ENCODE results near the gene SAMD4A.

The SAMD4A gene

DNA sequence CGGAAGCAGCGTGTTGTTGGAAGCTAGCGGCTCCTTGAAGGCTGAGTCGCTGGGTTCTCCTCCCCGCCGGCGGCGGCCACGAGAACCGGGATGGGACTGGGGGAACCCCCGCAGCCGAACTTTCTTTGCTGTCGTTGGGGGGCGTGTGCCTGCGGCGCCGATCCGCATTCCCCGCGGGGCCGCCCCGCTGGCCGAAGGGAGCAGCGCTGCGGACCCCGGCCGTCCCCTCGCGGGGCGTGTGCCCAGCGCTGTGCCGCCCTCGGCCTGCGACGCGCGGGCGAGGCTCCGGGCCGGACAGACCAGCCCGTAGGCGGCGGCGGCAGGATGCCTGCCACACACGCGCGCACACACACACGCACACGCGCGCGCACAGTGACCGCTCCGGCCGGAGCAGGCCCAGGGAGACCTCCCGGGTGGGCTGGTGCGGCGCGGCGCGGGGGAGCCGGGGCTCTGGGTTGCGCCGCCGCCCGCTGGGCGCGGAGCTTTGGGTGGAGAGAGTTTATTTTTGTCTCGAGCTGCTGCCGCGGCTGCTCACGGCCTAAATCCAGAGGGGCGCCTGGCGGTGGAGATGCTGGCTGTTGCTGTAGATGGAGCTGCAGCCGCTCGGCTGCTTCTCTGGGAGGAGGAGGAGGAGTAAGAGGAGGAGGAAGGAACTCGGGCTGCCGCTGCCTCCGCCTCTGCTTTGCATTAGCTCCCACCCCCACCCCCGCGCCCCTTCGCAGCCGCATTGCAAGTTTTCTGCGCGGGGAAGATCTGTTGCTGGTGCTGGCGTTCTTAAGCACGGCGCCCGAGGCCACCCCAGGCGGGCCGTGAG lies at the start of gene SAMD4A:
Gene SAMD4A, plus strand, starts transcription at position 719 of the 814 bp plus-strand sequence. CDS start 789 bp downstream, outside the sequence.
- peak; percentile 65 for DNase-seq (ENCODE audit: low spot score)

DNA sequence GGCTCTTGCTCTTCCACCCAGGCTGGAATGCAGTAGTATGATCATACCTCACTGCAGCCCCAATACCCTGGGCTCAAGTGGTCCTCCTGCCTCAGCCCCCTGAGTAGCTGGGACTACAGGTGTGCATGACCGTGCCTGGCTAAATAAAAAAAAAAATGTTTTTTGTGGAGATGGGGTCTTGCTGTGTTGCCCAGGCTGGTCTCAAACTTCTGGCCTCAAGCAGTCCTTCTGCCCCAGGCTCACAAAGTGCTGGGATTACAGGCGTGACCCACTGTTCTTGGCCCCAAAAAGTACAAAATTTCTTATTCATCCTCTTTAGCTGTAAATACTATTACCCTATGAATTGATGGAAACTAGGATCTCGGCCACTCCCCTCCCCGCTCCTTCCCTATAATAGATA lies 42.5 kb upstream of the SAMD4A start:
- DNase-seq (ENCODE audit: low spot score) = no peak

DNA sequence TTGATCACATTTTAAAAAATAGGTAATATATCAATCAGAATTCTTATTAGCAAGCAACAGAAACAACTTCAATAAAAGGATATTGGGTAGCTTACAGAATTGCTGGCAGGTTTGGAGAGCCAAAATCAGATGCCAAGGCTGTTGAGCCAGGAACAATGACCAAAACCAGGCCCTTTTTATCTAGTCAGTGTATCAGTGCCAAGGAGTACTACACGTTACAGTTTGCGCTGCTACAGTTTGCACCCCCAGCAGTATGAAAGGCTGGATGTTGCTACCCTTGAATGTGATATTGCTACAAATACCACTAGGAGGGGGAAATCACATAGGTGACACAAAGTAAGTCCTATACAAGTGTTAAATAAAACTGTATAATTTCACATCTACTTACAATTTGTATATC lies 38.0 kb upstream of the SAMD4A start:
- DNase-seq (ENCODE audit: low spot score) = no peak

DNA sequence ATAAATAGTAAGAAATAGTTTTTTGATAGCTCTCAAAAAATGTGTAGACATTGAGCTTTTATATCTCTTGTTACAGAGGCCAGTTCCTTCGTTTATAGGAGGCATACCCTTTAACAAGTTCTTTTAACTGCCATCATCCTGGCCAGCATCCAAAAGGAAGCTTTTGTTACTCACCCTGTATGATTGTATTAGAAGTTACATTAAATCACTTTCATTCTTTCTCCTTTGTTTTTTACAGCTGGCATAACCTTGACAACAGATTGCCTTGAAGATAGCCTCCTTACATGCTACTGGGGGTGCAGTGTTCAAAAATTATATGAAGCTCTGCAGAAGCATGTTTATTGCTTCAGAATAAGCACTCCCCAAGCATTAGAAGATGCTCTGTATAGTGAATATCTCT lies 37.1 kb upstream of the SAMD4A start:
- DNase-seq (ENCODE audit: low spot score) = no peak

DNA sequence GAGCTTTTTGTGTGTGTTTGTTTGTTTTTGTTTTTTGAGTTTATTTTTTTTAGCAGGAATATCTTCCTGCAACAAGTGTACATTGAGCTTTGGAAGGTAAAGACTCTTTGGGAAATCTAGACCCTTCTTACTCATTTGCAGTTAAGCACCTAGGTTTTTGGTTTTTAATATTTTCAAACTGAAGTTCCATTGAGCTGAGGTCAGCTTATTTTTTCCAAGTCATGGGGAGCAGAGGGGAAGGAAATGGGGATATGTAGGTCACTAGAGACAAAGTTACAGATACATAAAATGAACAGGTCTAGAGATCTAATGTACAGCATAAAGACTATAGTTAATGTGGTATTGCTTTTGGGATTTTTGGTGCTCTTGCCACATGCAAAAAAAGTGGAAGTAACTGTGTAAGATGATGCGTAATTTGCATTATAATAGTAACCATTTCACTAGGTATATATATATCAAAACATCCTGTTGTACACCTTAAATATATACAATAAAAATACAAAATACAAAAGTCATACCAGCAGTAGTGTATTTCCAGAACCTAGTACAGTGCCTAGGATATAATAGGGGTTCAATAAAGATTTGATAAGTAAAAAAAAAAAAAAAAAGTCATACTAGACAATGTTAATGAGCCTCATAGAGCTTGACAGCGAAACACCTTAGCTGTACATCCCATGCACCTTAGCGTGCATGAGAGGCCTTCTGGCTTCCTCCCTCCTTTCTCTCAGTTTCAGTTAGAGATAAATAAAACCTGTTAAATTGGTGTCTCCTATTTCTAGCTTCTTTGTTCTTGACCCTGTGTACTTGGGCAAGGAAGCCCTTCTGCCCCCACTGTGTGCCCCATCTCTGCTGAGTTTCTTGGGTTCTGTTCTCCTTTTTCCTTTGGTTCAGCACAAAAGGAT lies 34.6 kb upstream of the SAMD4A start:
- no peak for DNase-seq (ENCODE audit: low spot score)

- no peak for DNase-seq (ENCODE audit: low spot score)
Measured at GRCh38 chr14:54533100-54533499, 33.8 kb upstream of the SAMD4A start.

- no peak for DNase-seq (ENCODE audit: low spot score)
Measured at GRCh38 chr14:54535126-54535525, 31.8 kb upstream of the SAMD4A start.

- DNase-seq (ENCODE audit: low spot score) = no peak
Measured at GRCh38 chr14:54535646-54536045, 31.3 kb upstream of the SAMD4A start.

DNA sequence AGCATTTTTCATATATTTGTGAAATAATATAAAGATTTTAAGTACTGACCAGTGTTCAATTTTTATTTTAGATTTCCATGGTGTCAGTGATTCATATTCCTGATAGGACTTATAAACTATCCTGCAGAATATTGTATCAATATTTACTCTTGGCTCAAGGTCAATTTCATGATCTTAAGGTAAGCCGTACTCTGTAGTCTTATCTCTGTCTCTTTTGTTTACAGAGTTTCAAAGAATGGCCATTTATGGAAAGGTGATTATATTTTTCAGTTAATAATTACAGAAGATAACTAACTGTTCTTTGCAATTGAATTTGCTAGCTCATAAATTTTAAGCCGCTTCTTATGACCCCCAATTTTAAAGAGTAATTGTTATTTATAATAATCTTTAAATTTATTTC lies 29.3 kb upstream of the SAMD4A start:
- no peak for DNase-seq (ENCODE audit: low spot score)

- no peak for DNase-seq (ENCODE audit: low spot score)
Measured at GRCh38 chr14:54538055-54538454, 28.9 kb upstream of the SAMD4A start.

- DNase-seq (ENCODE audit: low spot score) = no peak
Measured at GRCh38 chr14:54547583-54547982, 19.3 kb upstream of the SAMD4A start.

DNA sequence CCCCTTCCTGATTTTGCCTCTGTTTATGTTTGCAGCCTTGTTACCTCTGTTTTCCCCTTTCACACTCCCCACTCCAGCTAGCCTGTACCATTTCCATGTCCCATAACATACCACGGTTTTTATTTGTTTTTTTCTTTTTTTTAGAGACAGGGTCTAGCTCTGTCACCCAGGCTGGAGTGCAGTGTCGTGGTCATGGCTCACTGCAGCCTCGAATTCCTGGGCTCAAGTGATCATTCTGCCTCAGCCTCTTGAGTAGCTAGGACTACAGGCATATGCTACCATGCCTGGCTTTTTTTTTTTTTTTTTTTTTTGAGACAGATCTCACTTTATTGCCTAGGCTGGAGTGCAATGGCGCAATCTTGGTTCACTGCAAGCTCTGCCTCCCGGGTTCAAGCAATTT lies 18.4 kb upstream of the SAMD4A start:
- DNase-seq (ENCODE audit: low spot score) = no peak

DNA sequence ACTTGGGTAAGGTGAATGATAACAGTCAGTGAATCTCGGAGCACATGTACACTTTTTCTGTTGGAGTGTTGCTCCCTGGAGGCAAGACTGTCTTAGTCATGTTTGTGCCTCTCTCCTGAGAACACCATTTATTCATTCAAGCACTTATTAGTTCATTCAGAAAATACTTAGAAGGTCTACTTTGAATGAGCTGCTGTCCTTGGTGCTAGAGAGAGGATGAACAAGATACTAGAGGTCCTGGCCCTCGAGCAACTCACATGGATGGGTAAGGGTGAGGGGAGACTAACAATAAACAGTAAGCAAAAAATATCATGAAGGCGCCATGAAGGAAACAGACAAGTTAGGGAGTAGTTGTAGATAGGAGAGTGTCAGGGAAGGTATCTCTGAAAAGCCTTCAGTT lies 17.1 kb upstream of the SAMD4A start:
- no peak for DNase-seq (ENCODE audit: low spot score)

DNA sequence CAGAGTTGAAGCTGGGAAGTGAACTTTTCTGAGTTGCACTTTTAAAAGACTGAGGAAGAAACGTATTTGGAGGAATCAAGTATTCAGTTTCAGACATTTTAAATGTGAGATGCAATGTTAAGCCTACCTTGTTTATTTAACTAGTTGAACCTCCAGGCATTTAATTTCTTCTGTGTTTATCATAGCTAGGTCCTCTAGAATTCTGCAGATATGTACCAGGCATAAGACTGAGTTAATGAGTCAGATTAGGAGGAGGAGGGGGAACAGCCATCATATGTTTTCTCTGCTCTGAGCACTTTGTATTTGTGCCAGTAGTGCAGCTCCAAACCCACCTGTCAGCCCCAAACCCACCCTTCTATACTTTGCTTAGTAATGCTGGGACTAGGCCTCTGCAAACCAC lies 16.4 kb upstream of the SAMD4A start:
- no peak for DNase-seq (ENCODE audit: low spot score)

DNA sequence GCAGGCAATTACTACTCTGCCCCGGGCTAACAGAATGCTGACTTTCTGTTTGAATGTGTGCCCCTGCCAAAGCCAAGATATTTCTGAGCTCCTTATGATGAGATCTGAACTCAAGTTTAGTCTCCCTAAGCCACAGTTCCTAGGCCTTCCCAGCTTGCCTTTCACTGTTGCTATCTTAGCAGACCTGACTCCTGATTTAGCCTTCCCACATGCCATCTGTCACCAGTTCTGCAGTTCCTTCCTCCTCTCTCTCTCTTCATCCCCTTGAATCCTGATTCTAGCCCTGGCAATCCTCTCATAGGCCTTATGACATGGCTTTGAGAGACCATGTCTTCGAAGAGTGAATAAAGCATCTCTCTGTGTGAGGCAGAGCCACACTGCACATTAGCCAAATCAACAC lies 12.5 kb upstream of the SAMD4A start:
- DNase-seq (ENCODE audit: low spot score) = no peak

DNA sequence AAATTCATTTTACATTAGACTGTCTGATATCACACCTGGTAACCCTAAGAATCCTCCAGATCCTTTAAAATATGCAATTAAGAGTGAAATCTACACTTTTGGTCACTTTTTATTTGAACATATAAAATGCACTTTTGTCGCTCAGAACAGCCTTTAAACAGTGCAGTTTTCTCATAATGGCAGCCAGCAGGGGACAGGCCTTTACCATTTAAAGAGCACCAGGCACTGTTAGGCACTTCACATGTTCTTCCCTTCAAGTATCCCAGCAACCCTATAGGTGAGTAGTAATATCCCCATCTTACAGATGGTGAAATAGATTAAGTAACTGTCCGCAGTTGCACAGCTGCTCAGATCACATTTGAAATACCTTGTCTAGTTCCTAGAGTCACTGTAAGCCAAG lies 11.3 kb upstream of the SAMD4A start:
- no peak for DNase-seq (ENCODE audit: low spot score)

DNA sequence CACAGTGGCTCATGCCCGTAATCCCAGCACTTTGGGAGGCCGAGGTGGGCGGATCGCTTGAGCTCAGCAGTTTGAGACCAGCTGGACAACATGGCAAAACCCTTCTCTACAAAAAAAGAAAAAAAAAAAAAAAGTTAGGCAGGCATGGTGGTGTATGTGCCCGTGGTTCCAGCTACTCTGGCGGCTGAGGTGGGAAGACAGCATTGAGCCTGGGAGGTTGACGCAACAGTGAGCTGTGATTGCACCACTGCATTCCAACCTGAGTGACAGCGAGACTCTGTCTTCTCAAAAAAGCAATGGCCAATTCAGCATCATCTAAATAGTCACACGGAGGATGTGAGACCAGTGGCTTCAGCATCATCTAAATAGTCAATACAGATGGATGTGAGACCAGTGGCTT lies 10.4 kb upstream of the SAMD4A start:
- DNase-seq (ENCODE audit: low spot score) = no peak

- DNase-seq (ENCODE audit: low spot score) = no peak
Measured at GRCh38 chr14:54562334-54562733, 4.6 kb upstream of the SAMD4A start.

DNA sequence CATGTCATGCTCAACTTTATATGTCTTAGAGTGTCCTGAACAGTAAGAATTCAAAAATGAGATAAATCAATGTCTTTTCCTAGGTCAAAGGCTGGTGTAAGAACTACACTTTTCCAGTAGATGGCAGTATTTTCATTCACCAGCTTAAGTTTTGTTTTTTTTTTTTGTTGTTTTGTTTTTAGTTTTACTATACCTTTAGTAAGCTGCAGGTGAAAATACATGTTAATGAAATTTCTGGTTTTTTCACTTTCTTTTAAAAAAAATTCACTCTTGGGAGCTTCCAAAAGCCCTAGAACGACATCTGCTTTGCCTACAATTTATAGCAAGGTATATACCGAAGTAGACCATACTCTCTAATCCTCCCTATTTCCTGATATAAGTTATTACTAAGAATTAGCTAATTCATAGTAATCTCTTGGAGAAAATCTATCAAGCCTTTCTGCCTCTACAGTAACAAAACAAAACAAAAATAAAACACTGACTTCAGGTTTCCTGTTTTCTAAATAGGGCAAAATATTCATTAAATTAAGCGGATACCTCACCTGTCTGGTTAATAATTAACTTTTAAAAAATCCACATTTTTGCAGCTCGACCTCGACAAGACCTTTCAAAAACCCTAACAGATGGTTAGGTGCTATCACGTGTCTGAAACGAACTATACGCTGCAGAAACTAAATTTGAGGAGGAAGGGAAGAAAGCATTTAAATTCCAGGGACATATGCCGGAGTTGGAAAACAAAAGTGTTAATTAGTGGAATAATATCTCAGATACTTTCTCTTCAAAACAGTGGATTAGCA lies 2.7 kb upstream of the SAMD4A start:
- DNase-seq (ENCODE audit: low spot score) = no peak

GRCh38 chr14:54564868-54565784 lies 1.8 kb upstream of the SAMD4A start:
- no peak for DNase-seq (ENCODE audit: low spot score)

- DNase-seq (ENCODE audit: low spot score) = peak; percentile 57
Measured at GRCh38 chr14:54565785-54566409, 1.0 kb upstream of the SAMD4A start.

All from COLO829 (cell line).